Fibroblast of skin of right biceps (primary cell): Measurements from ENCODE around the gene SCFD2.
"Not testable (repeated sequence)": the region's sequence is repeated elsewhere in the genome, so short reads cannot be mapped to it uniquely, and the experiment has no call there.

ENCODE experiments used
- DNase-seq: peaks from one replicate; pipeline ENCODE4 v3.0.0-alpha.2; 2013

The SCFD2 gene

DNA sequence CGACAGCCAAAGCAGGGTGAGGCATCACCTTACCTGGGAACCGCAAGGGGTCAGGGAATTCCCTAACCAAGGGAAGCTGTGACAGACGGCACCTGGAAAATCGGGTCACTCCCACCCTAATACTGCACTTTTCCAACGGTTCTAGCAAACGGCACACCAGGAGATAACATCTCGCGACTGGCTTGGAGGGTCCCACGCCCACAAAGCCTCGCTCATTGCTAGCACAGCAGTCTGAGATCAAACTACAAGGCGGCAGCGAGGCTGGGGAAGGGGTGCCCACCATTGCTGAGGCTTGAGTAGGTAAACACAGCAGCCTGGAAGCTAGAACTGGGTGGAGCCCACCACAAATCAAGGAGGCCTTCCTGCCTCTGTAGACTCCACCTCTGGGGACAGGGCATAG is 25.7 kb downstream of the SCFD2 start:
- DNase-seq = not testable (repeated sequence)

DNA sequence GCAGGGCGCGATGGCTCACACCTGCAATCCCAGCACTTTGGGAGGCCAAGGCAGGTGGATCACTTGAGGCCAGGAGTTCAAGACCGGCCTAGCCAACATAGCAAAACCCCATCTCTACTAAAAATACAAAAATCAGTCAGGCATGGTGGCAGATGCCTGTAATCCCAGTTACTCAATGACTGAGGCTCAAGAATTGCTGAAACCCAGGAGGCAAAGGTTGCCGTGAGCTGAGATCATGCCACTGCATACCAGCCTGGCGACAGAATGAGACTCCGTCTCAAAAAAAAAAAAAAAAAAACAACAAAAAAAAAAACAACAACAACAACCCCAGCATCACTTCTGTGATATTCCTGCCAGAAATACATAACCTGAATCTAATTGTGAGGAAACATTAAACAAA is 30.9 kb downstream of the SCFD2 start:
- not testable (repeated sequence) for DNase-seq

DNA sequence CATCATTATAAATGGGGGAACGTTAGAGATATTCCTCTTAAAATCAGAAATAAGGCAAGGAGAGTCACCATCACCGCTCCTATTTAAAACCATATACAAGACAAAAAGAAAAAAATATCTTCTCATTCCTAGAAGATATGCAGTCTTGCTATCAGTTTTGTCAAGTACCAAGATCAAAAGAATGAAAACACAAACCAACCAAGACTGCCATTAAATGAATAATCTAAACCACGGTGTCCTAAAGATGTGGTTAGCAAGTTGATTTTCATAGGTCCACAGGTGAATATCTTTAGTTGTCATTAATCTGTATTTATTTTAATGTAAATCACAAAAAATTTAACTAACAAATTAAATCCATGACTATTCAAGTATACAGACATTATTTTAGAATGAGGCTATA is 39.3 kb downstream of the SCFD2 start:
- no peak for DNase-seq

DNA sequence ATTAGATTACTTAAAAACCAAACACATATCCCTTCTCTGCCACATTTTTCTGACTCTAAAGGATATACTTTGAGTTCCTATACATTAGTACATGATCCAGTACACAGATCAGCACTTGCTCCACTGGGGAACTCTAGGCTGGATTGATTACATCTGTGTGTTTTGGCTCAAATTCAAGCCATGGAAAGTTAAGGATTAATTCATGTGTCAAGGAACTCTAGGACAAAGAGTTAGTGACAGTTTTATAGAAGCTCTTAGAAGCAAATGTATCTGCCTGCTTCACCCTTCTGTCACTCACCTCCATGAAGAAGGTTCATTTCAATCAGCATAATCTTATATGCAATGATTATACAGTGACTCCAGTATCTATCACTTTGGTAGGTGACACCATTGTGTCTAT is 43.2 kb downstream of the SCFD2 start:
- DNase-seq = peak; percentile 48

DNA sequence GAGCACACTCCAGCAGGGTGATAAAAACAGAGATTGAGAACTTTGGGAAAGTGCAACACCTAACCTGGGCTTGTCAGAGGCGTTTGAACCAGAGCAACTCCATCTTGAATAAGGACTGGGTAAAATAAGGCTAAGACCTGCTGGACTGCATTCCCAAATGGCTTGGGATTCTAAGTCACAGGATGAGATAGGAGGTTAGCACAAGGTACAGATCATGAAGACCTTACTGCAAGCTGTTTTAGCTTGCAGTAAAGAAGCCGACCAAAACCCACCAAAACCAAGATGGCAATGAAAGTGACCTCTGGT is 43.9 kb downstream of the SCFD2 start:
- no peak for DNase-seq

DNA sequence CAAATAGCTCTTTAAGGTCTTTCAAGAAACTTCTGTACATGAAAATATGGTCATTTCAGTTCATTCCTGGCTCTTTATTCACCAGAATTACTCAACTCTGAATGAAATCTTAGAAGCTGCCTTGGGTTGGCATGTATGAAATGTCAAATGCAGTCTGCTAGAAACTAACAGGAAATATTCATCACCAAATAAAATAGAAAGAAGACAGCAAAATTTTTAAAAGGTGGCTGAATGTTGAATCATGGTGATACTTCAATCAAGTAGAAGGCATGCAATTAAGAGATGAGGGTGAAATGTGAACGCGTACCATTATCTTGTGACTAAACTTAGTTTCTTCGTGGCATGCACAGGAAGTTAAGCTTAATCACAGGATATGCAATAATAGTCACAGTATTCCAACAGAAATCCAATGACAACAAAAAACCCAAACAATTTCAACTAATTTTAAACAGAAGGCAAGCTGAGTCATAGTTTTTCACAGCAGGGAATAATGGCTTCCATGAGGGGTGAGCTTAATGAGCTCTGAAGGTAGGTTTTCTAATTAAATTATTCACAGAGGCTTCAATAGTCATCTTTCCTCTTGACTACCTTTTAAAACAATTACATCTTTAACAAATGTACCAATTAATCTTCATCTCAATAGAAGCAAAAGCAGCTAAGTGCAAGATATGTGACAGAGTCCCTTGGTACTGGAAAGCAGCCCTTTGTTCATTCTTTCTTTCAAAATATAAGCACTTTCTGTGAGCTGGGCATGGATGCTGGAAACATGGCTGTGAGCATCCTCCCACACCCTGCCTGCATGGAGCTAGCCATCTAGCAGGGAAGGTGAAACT is 44.5 kb downstream of the SCFD2 start:
- peak; percentile 98 for DNase-seq

DNA sequence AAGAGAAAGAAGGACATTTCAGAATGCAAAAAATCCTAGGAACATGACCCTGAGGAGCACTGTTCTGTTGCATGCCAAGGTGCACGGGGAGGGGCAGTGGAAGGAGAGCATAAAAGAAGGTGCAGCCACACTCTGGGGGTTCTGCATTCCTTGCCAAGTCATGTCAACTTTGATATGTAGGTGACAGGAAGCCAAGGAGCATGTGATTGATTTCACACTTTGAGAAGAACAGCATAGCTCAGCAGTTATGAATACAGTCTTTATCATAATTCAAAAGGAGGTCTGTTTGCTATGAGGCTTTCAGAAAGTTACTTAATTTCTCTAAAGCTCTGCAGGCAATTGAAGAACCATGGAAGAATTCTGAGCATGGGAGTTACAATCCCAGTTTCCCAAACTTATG is 50.6 kb downstream of the SCFD2 start:
- DNase-seq = peak; percentile 18

DNA sequence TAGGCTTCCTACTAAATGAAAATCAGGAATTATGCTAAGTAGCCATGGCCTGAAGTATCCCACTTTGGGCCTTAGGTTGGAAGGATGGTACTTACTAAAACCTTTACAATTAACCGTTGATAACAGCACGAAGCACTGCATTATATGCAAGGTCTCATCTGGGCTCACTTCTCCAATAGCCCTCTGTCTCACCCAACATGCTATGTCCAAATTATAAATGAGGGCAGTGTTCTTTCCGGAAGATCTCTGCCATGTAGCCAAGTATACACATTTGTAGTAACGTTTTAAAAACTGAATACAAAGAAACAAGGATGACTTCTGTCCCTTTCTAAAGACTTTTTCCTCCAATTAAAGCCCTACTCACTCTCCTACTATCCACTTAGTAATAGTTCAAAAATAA is 51.6 kb downstream of the SCFD2 start:
- no peak for DNase-seq

DNA sequence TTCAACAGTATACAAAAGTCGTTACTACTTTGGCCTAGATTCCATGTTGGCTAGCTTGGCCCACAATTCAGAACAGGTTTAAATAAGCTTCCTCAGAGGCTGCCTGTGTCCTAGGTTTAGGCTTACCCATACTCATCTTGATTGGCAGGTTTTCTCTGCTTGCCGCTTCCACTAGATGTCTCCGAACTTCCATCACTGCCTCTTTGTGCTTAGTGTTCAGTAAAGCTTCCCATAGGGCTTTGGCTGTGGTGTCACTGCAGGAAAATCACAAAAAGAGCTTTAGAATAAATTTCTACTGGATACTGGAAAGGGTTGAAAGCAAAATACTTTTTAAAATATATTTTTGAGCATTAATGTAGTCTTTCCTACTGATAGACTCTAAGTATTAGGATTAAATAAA is 52.4 kb downstream of the SCFD2 start:
- peak; percentile 66 for DNase-seq

DNA sequence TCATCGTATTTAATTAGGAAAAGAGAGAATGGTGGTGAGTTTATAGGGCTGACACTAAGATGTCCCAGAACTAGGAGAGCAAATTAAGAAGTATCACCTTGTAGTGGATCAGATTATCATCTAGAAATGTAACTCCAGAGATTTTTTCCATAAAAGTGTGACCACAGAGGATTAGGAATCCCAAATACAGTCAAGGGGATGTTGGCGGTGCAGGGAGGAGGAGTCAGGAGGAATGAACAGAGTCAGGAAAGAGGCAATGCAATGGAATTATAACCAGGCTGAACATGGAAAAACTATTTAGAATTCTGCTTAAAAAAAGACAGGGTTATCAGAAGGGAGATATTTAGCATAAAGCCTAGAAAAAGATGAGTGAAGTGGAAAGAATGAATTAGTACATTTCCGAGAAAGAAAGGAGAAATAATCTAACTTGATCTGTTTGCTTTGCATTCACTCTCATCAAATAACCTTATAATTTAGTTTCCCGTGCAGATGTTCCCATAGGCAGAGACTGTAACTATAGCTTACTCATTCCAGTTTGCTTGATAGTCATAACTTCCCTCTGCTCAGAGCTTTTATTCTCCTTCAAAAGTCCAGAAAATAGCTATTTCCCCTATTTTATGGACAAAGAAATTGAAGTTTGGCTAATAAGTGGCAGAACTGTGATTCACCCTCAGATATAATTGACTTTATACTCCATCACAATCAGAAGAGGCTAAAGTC is 56.4 kb downstream of the SCFD2 start:
- peak; percentile 67 for DNase-seq

DNA sequence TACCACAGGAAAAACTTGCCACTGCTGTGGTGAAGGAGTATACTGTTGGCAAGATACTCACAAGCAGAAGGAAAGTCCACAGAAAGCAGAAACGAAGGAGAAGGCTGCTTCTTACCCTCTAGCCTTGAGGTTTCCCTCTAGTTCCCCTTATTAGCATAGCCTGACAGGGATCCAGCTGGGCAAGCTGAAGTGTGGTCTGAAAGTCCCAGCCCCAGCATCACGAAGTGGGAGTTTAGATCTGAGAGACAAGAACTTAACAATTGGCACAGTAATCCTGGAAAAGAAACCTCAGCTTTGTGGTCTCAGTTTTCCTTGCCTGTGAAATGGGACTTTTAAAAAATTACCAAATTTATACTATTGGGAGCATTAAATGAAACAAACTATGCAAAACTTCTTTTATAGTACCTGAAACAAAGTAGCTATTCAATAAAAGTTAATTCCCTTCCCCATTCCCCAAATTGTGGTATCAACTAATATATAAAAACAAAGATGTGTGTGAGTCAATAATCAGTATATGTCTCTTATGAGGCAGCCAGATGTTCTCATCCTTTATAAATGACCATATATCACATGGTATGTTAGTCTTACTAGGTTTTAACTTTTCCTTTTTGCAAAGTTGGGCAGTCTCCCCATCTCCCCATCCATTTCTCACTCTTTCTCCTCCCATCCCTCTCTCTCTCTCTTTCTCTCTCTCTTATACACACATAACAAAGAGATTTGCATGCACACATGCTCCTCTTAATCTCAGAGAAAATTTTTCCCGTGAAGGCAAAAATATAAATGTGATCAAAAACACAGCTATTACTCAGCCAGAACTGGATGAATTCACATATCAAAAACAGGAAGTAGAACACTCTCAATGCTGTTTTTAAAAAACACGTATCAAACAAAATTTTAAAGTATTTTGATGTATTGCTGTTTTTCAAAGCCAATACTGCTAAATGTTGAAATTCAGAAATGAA is 57.8 kb downstream of the SCFD2 start:
- peak; percentile 31 for DNase-seq

DNA sequence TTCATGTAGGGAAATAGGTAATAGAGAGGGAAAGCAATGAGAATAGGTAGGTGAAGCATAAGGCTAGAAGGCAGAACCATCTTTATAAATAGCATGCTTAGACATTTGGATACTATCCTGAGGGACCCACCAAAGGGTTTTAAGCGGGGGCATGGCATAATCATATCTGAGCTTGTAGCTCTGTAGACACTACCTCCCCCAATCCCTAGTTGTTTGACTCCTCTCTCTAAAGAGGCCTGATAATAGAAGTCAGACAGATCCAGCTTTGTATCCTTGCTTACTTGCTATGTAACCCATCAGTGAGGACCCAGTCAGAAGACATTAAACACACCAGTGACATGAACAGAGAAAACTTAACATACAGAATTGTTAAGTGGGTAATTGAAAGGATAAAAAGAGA is 58.7 kb downstream of the SCFD2 start:
- no peak for DNase-seq

DNA sequence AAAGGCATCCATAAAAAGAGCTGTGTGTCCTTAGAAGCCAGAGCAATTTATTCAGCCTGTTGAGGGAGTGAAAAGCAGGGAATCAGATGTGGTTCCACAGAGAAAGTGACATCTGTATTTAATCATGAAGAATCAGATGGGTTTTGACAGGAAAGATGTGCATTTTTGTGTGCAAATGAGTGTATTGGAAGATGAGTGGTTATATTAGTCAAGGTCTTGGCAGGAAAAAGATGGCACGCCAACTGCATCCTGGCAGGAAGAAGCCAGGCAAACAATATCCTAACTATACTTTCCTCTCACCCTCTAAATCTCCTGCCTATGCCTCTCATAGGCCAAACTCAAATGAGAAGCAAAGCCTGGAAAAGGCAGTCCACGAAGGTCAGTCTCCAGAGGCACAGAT is 59.1 kb downstream of the SCFD2 start:
- peak; percentile 92 for DNase-seq

DNA sequence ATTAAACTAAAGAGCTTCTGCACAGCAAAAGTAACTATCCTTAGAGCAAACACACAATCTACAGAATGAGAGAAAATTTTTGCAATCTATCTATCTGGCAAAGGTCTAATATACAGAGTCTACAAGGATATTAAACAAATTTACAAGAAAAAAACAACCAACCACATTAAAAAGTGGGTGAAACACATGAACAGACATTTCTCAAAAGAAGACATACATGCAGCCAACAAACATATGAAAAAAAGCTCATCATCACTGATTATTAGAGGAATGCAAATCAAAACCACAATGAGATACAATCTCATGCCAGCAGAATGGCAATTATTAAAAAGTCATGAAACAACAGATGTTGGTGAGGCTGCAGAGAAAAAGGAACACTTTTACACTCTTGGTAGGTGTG is 73.7 kb downstream of the SCFD2 start:
- DNase-seq = not testable (repeated sequence)

DNA sequence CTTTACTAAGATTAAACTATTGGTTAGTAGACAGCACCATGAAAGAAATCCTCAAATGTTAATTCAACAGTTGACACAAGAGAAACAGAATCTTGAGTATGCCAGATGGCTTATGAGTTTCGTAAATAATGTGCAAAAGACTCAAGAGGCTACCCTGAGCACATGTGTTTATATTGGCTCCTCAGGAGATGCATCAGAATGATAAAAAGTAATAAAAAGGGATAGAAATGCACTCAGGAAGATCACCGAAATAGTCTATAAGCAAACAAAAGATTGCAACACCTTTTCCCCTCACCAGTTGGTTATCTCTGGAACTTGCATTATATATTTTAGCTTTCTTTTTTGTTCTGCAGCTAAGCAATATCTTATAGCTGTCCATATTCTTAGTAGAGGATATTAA is 84.4 kb downstream of the SCFD2 start:
- no peak for DNase-seq

DNA sequence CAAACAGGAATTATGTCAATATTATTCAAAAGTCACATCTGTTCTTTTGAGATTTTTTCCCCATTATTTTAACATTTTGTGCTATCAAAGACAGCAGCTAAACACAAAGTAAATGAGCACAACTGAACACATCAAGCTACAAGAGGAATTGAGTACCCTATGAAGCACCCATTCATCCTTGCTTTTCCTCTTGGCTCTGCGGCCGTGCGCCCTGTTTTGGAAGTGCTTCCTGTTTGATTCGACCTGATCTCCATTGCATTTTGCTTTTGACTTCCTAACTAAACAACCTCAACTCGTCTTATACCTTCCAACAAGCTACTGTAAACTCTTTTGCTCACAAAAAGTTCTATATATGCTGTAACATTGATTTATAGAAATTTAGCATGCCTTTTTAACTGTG is 85.0 kb downstream of the SCFD2 start:
- no peak for DNase-seq

DNA sequence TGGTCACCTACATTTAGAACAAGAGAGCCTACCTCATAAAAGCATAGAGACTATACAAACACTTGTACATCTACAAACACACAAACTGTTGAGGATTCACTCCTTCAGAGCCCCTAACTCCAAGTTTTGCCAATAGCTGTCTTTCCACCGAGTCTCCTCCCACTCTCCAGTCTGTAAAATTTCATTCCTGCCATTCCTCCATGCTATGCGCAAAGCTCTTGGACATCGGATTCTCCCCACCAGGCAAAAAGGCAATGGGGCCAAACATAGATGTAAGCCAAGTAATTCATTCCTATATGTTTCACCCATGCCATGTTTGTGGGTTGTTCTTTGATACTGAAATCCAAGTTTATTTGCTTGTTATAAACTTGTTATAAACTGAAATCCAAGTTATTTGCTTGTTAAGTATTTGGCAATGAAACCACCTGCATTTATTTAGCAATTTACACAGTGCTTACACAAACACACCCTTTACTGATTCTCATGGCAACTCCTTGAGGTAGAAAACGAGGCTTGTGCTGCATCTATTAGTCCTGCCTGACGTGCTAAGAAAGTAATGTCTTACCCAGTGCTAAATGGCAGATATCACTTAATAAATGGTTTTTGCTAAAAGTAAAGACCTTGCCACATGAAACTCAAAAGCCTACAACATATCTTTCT is 91.1 kb downstream of the SCFD2 start:
- DNase-seq = no peak

DNA sequence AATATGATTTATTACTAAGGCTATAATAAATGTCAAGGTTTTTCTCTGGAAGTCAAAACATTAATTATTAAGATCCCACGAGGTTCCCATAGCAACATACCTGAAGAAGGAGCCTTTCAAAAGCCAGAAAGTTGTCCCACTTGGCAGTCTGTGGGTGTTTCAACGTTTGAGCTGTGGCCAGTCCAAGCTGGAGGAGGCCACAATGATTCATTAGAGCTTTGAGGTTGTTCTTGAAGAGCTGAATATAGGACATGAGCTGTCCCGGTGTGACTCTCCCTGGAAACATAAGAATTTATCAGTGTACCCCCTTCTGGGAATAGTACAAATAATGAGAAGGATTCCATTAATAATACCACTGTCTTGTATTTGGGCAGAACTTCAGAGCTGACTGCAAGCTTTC is 92.1 kb downstream of the SCFD2 start:
- DNase-seq = peak; percentile 58

DNA sequence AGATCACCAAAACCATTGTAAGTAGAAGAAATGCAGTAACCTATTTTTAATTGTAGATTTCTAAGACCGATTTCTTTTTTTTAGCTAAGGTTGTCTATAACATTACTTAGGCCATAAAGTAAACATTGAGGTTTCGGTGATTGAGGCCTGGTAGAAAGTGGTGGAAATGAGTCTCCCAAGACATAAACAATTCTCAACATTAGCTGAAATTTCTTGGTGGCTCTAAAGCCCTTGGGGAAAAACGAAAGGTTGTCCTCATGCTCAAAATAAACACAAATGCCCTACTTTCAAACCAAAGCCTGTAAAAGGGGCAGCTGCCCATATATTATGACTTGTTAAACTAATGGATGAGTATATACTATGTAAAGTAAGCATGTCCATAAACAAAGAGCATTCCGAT is 98.8 kb downstream of the SCFD2 start:
- no peak for DNase-seq

DNA sequence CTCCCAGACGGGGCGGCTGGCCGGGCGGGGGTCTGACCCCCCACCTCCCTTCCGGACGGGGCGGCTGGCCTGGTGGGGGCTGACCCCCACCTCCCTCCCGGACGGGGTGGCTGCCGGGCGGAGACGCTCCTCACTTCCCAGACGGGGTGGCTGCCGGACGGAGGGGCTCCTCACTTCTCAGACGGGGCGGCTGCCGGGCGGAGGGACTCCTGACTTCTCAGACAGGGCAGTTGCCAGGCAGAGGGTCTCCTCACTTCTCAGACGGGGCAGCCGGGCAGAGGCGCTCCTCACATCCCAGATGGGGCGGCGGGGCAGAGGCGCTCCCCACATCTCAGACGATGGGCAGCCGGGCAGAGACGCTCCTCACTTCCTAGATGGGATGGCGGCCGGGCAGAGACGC is 109.9 kb downstream of the SCFD2 start:
- DNase-seq = not testable (repeated sequence)

DNA sequence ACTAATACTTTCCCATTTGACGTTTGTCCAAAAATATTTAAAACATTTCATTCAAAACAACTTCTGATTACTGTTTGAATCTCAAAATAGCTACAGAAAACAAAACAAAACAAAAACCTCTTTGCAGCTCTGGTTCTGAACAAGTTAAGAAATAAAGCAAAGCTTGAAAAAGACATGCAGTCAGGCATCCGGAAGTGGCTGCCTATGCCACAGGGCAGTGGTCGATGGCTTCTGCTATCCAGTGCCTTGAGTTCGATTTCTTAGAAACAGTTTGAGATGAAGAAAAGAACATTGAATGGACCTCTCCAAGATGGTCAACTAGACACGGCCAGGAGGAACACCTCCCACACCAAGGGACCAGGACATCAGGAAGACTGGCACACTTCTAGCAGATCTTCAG is 125.3 kb downstream of the SCFD2 start:
- no peak for DNase-seq

DNA sequence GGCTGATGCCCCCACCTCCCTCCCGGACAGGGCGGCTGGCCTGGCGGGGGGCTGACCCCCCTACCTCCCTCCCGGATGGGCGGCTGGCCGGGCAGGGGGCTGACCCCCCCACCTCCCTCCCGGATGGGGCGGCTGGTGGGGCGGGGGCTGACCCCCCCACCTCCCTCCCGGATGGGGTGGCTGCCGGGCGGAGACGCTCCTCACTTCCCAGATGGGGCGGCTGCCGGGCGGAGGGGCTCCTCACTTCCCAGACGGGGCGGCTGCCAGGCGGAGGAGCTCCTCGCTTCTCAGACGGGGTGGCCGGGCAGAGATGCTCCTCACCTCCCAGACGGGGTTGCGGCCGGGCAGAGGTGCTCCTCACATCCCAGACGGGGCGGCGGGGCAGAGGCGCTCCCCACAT is 127.5 kb downstream of the SCFD2 start:
- not testable (repeated sequence) for DNase-seq

DNA sequence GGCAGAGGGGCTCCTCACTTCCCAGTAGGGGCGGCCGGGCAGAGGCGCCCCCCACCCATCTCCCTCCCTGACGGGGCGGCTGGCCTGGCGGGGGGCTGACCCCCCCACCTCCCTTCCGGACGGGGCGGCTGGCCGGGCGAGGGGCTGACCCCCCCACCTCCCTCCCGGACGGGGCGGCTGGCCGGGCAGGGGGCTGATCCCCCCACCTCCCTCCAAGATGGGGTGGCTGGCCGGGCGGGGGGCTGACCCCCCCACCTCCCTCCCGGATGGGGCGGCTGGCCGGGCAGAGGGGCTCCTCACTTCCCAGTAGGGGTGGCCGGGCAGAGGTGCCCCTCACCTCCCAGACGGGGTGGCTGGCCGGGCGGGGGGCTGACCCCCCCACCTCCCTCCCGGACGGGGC is 128.1 kb downstream of the SCFD2 start:
- DNase-seq = not testable (repeated sequence)
